H1 (cell line): ENCODE results near the gene TENT4B. TPM values are rescaled to one million over a fixed set of nuclear protein-coding genes. Genes with fewer than 3 reads are reported as not detected.

ENCODE experiments used
- polyA plus RNA-seq, 7 experiments: library from polyadenylated mRNA; depleted of rRNA in 3 of 7; stranded (reverse) in 5 of 7; unstranded in 2 of 7; fragments of >200 nt in 5 of 7; fragments of 200-250 nt in 2 of 7; gene quantifications; 1 replicate in 5 of 7; 2 replicates in 1 of 7; 4 replicates in 1 of 7; pipeline versions ENCODE4 v1.2.1 to v1.2.3, GENCODE V29; 2011 to 2013; ENCODE audit warnings: missing spikeins in 2 of 7, mixed read lengths in 2 of 7
- total RNA-seq: library from RNA; stranded (reverse); fragmentation: NEBNext Ultra II Directional; extraction: Animal tissue kit (Norgen Biotek cat#: 25700); gene quantifications from 2 replicates; pipeline ENCODE4 v1.2.1, GENCODE V29; 2021
- TF ChIP-seq, protein P1 (sequence below), 3 experiments: IDR thresholded peaks; 1 replicate in 2 of 3; 2 replicates in 1 of 3; pipeline versions ENCODE4 v1.5.1 to v1.6.1; 2011; ENCODE audit warnings: low read length in 3 of 3, mild to moderate bottlenecking in 3 of 3, inconsistent platforms in 2 of 3, low read depth in 1 of 3, moderate library complexity in 1 of 3; ENCODE audit not compliant: insufficient read depth in 1 of 3; ENCODE audit errors: control extremely low read depth in 1 of 3

TENT4B gene
- total and polyA plus RNA-seq, 2 of the 8 experiments (the other 6 are each of a cell fraction or from before 2014, with no cell fraction given), result 4.2 to 15.7 TPM

DNA sequence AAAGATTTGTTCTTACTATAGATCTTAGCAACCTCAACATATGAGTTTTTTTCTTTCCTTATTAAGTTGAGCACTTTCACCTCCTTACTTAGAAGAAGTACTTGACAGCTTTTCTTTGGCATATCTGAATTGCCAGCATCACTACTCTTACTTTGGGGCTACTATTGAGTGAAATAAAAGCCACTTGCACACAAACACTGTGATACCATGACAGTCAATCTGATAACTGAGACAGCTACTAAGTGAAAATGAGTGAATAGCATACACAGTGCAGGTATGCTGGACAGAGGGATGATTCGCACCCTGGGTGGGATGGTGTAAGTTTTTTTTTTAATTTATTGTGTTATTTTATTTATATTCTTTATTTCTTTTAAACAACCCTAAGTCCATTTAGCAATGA lies 13.5 kb upstream of the TENT4B start (continued):
- TF ChIP-seq, protein P1, sequence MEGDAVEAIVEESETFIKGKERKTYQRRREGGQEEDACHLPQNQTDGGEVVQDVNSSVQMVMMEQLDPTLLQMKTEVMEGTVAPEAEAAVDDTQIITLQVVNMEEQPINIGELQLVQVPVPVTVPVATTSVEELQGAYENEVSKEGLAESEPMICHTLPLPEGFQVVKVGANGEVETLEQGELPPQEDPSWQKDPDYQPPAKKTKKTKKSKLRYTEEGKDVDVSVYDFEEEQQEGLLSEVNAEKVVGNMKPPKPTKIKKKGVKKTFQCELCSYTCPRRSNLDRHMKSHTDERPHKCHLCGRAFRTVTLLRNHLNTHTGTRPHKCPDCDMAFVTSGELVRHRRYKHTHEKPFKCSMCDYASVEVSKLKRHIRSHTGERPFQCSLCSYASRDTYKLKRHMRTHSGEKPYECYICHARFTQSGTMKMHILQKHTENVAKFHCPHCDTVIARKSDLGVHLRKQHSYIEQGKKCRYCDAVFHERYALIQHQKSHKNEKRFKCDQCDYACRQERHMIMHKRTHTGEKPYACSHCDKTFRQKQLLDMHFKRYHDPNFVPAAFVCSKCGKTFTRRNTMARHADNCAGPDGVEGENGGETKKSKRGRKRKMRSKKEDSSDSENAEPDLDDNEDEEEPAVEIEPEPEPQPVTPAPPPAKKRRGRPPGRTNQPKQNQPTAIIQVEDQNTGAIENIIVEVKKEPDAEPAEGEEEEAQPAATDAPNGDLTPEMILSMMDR (IDR thresholded peaks at IDR 0.05; ENCODE audit: control extremely low read depth in 1 of 3, insufficient read depth in 1 of 3, low read depth in 1 of 3, low read length in 3 of 3), result no peak
